GM18502 (cell line): Measurements from ENCODE around the gene NCCRP1.

Experiments used
- ATAC-seq: cut with Tn5 transposase; IDR thresholded peaks from one replicate; pipeline ENCODE4 v1.9.1; 2021; ENCODE audit warnings: mild to moderate bottlenecking; ENCODE audit not compliant: unreplicated experiment, poor library complexity

NCCRP1 gene

GRCh38 chr19:39163621-39164020, 33.1 kb upstream of the NCCRP1 start:
- no peak for ATAC-seq

GRCh38 chr19:39164289-39164688, 32.5 kb upstream of the NCCRP1 start:
- ATAC-seq: no peak

- ATAC-seq: no peak
Measured at GRCh38 chr19:39165857-39166256, 30.9 kb upstream of the NCCRP1 start.

GRCh38 chr19:39166571-39167391, 30.0 kb upstream of the NCCRP1 start:
- ATAC-seq: no peak

- ATAC-seq: no peak
Measured at GRCh38 chr19:39167461-39168257, 29.1 kb upstream of the NCCRP1 start.

GRCh38 chr19:39168258-39169142, 28.3 kb upstream of the NCCRP1 start:
- ATAC-seq: no peak

GRCh38 chr19:39169143-39169810, 27.5 kb upstream of the NCCRP1 start:
- ATAC-seq: no peak

- ATAC-seq: no peak
Measured at GRCh38 chr19:39170386-39171231, 26.2 kb upstream of the NCCRP1 start.

GRCh38 chr19:39171479-39172465, 25.0 kb upstream of the NCCRP1 start:
- ATAC-seq: no peak

- ATAC-seq: no peak
Measured at GRCh38 chr19:39172700-39173501, 23.9 kb upstream of the NCCRP1 start.

GRCh38 chr19:39173502-39173991, 23.2 kb upstream of the NCCRP1 start:
- no peak for ATAC-seq

GRCh38 chr19:39174142-39174541, 22.6 kb upstream of the NCCRP1 start:
- no peak for ATAC-seq

- ATAC-seq: no peak
Measured at GRCh38 chr19:39174558-39175544, 21.9 kb upstream of the NCCRP1 start.

GRCh38 chr19:39175564-39175963, 21.2 kb upstream of the NCCRP1 start:
- ATAC-seq: no peak

- no peak for ATAC-seq
Measured at GRCh38 chr19:39177110-39177699, 19.6 kb upstream of the NCCRP1 start.
